Measurements from ENCODE around the gene ANTXRL. TPM values are rescaled to one million over a fixed set of nuclear protein-coding genes. Genes with fewer than 3 reads are reported as not detected.
"Not testable (repeated sequence)": the region's sequence is repeated elsewhere in the genome, so short reads cannot be mapped to it uniquely, and the experiment has no call there.

ANTXRL gene
- total RNA-seq, 4 donors from 2014 or later: not detected

- in situ Hi-C loops (cut with MboI; ENCODE audit: low pct_ligation_motif_present in 1 of 4, low pct_unique_long_range_greater_than_20kb in 1 of 4, low sequenced_read_pairs in 3 of 4): no loop called here
- H3K9me3 ChIP-seq: no peaks in the 10 kb centered on the region
- no peak overlapping the region for H3K4me3 ChIP-seq
- no peak for DNase-seq
- TF ChIP-seq, protein P1, sequence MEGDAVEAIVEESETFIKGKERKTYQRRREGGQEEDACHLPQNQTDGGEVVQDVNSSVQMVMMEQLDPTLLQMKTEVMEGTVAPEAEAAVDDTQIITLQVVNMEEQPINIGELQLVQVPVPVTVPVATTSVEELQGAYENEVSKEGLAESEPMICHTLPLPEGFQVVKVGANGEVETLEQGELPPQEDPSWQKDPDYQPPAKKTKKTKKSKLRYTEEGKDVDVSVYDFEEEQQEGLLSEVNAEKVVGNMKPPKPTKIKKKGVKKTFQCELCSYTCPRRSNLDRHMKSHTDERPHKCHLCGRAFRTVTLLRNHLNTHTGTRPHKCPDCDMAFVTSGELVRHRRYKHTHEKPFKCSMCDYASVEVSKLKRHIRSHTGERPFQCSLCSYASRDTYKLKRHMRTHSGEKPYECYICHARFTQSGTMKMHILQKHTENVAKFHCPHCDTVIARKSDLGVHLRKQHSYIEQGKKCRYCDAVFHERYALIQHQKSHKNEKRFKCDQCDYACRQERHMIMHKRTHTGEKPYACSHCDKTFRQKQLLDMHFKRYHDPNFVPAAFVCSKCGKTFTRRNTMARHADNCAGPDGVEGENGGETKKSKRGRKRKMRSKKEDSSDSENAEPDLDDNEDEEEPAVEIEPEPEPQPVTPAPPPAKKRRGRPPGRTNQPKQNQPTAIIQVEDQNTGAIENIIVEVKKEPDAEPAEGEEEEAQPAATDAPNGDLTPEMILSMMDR (IDR thresholded peaks at IDR 0.05): peak in 1 of 5 experiments; percentile 5
- no peak for TF ChIP-seq POLR2A (IDR thresholded peaks at IDR 0.05)
- no peaks in the 10 kb centered on the region for H3K36me3 ChIP-seq
- H3K27me3 ChIP-seq: no peaks in the 10 kb centered on the region
- no peak overlapping the region for H3K27ac ChIP-seq
- 60 to 83% methylated on average over 1 to 9 of the region's 9 CpGs for WGBS, 2 donors (ENCODE audit: low coverage in 1 of 2)
- intact Hi-C loops (cut with DNase I; ENCODE audit: low total_unique reads): no loop called here
- H3K4me1 ChIP-seq: no peaks in the 10 kb centered on the region
Measured at GRCh38 chr10:46273506-46274477, 13.0 kb upstream of the ANTXRL start.

GRCh38 chr10:46277840-46278239 is 9.0 kb upstream of the ANTXRL start:
- in situ Hi-C loops (cut with MboI; ENCODE audit: low pct_ligation_motif_present in 1 of 4, low pct_unique_long_range_greater_than_20kb in 1 of 4, low sequenced_read_pairs in 3 of 4): loop anchor here in 1 of 4 donors (25.0 kb wide), 1 partner anchor 1109 kb away; the partner anchor contains the start of gene ZNF488
- 46 to 71% methylated on average over 1 to 2 of the region's 2 CpGs for WGBS, 2 donors (ENCODE audit: low coverage in 1 of 2)

GRCh38 chr10:46282421-46282831 is 4.4 kb upstream of the ANTXRL start:
- intact Hi-C loops (cut with DNase I; ENCODE audit: low total_unique reads) (loop anchor here (2.0 kb wide), 1 partner anchor 176 kb away; no protein-coding TSS in a partner anchor), in situ Hi-C loops (cut with MboI; ENCODE audit: low pct_ligation_motif_present in 1 of 4, low pct_unique_long_range_greater_than_20kb in 1 of 4, low sequenced_read_pairs in 3 of 4) (loop anchor here in 1 of 4 donors (25.0 kb wide), 1 partner anchor 1105 kb away; the partner anchor contains the start of gene ZNF488)
- not testable (repeated sequence) for H3K27me3 ChIP-seq, H3K9me3 ChIP-seq, DNase-seq, H3K36me3 ChIP-seq
- peak overlapping the region; percentile 35 to 56 (median 50) for H3K4me3 ChIP-seq
- H3K4me1 ChIP-seq: peaks cover 15 to 27% (median 25%) of the 10 kb centered on the region in 4 donors
- 22% methylated on average over 18 of the region's 20 CpGs; no CpG with 5 or more reads in 1 of the 2 donors for WGBS, 2 donors (ENCODE audit: low coverage in 1 of 2)
- peak overlapping the region in 3 of 4 donors; percentile 33 to 55 (median 46) for H3K27ac ChIP-seq

More at GRCh38 chr10:46277840-46278239, 9.0 kb upstream of the ANTXRL start:
- intact Hi-C loops (cut with DNase I; ENCODE audit: low total_unique reads): no loop called here
- Histone ChIP-seq H3K4me3 (no peak overlapping the region), H3K4me1 (peaks cover 3 to 6% (median 5%) of the 10 kb centered on the region in 4 donors), H3K27me3 (no peaks in the 10 kb centered on the region), H3K9me3 (no peaks in the 10 kb centered on the region), H3K27ac (no peak overlapping the region), H3K36me3 (no peaks in the 10 kb centered on the region)
- no peak for TF ChIP-seq POLR2AphosphoS5 (IDR thresholded peaks at IDR 0.05)
- TF ChIP-seq, protein P1 (IDR thresholded peaks at IDR 0.05): no peak
- no peak for TF ChIP-seq EP300 (IDR thresholded peaks at IDR 0.05; ENCODE audit: low read depth)
- no peak for TF ChIP-seq POLR2A (IDR thresholded peaks at IDR 0.05)
- no peak for DNase-seq

GRCh38 chr10:46282842-46283574 is 3.8 kb upstream of the ANTXRL start:
- intact Hi-C loops (cut with DNase I; ENCODE audit: low total_unique reads): loop anchor here (2.0 kb wide), 1 partner anchor 176 kb away; no protein-coding TSS in a partner anchor
- H3K27me3 ChIP-seq: no peaks in the 10 kb centered on the region
- 17% methylated on average over 16 of the region's 51 CpGs; no CpG with 5 or more reads in 1 of the 2 donors for WGBS, 2 donors (ENCODE audit: low coverage in 1 of 2)
- H3K4me3 ChIP-seq: peak overlapping the region; percentile 35 to 56 (median 50)
- in situ Hi-C loops (cut with MboI; ENCODE audit: low pct_ligation_motif_present in 1 of 4, low pct_unique_long_range_greater_than_20kb in 1 of 4, low sequenced_read_pairs in 3 of 4): loop anchor here in 1 of 4 donors (25.0 kb wide), 1 partner anchor 1104 kb away; the partner anchor contains the start of gene ZNF488
- H3K4me1 ChIP-seq: peaks cover 15 to 27% (median 25%) of the 10 kb centered on the region in 4 donors
- no peaks in the 10 kb centered on the region for H3K36me3 ChIP-seq
- H3K9me3 ChIP-seq: no peaks in the 10 kb centered on the region
- TF ChIP-seq POLR2A (IDR thresholded peaks at IDR 0.05) (no peak), EP300 (IDR thresholded peaks at IDR 0.05; ENCODE audit: low read depth) (no peak), POLR2AphosphoS5 (IDR thresholded peaks at IDR 0.05) (peak in 1 of 3 donors; percentile 27)
- TF ChIP-seq, protein P1 (IDR thresholded peaks at IDR 0.05): peak in 2 of 5 experiments; percentile 21 to 27
- peak overlapping the region in 3 of 4 donors; percentile 33 to 55 (median 46) for H3K27ac ChIP-seq
- peak; percentile 81 for DNase-seq

Data from transverse colon (tissue), 4 donors.